ENCODE measurements around the gene NYAP2. TPM values are rescaled to one million over a fixed set of nuclear protein-coding genes. Genes with fewer than 3 reads are reported as not detected.

The NYAP2 gene
- polyA plus RNA-seq, 6 donors from 2014 or later = not detected

DNA sequence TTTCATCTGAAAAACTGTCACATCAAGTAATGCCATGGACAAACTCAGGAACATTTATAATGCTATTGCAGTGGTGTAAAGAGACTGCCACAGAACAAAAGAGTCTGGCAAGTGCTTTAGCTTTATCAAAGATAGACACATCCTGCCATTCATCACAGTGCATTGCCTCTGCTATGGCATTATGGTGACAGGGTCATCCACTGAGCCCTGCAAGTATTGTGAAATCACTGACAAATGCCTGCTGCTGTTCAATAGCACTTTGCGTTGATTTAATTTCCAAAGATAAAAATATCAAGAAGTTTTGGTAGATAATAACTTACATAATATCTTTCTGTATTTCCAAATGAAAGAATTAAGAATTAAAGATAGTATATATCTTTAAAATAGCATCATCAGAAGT lies 38.7 kb downstream of the NYAP2 start:
- peaks cover 0 to 9% (median 0%) of the 10 kb centered on the region in 7 donors for H3K9me3 Mint-ChIP-seq
- DNase-seq (no peak), ATAC-seq (ENCODE audit: low read depth in 2 of 2) (no peak)
- no peak overlapping the region for H3K4me3 Mint-ChIP-seq
- no peaks in the 10 kb centered on the region for H3K36me3 Mint-ChIP-seq
- H3K27ac Mint-ChIP-seq = no peak overlapping the region
- no peaks in the 10 kb centered on the region for H3K4me1 Mint-ChIP-seq
- H3K27me3 Mint-ChIP-seq = peaks cover 3 to 29% (median 11%) of the 10 kb centered on the region in 3 donors

DNA sequence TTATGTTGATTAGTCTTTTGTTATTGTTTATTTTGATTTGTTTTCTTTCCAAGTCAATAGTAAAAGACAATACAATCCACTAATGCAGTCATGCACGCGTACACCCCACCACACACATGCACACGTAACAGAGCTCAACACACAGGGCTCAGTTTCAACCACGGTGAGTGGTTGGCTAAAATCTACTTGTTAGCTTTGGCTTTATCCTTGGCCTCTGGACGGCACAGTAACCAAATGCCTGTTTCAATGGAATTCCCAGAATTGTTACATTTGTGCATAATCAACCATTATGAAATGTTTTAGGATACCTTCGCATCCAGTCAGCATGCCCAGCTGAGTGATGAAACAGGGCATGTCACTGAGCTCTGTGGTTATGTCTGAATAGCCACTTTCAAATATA lies 53.2 kb downstream of the NYAP2 start:
- Mint-ChIP-seq H3K27me3 (peaks cover 0 to 9% (median 4%) of the 10 kb centered on the region in 3 donors), H3K4me3 (no peak overlapping the region), H3K27ac (no peak overlapping the region), H3K4me1 (no peaks in the 10 kb centered on the region), H3K36me3 (no peaks in the 10 kb centered on the region), H3K9me3 (no peaks in the 10 kb centered on the region)
- ATAC-seq (ENCODE audit: low read depth in 2 of 2) = no peak
- DNase-seq = no peak

DNA sequence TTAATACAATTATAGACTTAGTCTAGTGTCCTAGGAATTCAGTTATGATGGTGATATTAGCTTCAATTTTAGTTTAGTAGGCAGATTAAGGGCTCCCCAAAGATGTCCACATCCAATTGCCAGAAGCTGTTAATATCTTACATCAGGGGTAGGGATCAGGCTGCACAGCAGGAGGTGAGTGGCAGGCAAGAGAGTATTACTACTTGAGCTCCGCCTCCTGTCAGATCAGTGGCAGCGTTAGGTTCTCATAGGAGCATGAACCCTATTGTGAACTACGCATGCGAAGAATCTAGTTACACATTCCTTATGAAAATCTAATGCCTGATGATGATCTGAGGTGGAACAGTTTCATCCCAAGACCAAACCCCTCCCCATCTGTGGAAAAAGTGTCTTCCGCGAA lies 54.9 kb downstream of the NYAP2 start:
- Mint-ChIP-seq H3K27me3 (peaks cover 0 to 5% (median 4%) of the 10 kb centered on the region in 3 donors), H3K9me3 (no peaks in the 10 kb centered on the region), H3K36me3 (no peaks in the 10 kb centered on the region), H3K27ac (no peak overlapping the region), H3K4me1 (no peaks in the 10 kb centered on the region), H3K4me3 (no peak overlapping the region)
- ATAC-seq (ENCODE audit: low read depth in 2 of 2) = no peak
- DNase-seq = no peak

DNA sequence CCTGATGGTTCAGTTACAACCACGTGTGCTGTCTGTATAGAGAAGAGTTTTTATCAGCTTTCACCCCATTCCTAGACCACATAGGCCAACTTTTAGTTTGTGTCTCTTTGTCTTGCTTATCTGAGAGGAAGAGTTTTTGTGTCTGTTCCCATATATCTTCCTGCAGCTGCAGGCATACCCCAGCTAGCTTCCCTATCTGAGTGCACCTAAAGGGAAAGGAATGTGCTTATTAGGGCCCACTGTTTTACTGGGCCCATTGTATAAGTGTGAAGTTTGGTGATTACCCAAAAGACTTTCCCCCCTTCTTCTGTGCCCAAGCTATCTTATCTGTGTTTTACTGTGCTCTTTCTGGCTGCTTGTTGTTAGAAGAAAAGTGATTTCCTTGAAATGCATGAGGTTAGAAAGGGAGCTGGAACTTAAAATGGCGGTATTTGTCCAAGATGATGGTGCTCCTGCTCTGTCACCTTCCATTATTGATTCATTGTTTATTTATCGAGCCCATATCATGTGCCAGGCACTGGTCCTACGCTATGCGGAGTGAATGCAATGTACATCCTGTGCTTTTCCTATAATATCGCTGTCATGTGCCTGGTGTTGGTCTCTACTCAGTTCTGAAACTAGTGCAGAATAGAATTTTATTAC lies 57.2 kb downstream of the NYAP2 start:
- Mint-ChIP-seq H3K4me1 (no peaks in the 10 kb centered on the region), H3K4me3 (no peak overlapping the region), H3K36me3 (no peaks in the 10 kb centered on the region), H3K27me3 (peaks cover 0 to 5% (median 4%) of the 10 kb centered on the region in 3 donors), H3K27ac (peak overlapping the region in 1 of 6 donors; percentile 33), H3K9me3 (no peaks in the 10 kb centered on the region)
- ATAC-seq (ENCODE audit: low read depth in 2 of 2) (no peak), DNase-seq (no peak)

DNA sequence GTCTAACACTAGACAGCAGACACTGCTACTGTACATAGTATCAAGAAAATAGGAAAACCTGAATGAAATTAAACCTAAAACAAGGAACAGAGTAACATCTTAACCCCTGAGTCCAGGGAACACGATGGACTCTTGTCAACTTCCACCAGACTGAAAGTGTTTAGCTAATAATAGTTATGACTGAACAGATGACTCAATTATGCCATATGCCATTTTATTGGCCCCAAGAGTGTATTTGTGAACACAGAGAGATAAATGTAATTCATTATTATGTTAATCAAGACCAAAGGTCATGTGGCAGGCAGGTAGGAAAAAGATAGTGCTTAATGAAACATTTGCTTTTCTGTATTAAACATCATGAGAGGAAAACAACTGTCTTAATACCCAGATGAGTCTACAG lies 58.0 kb downstream of the NYAP2 start:
- H3K27me3 Mint-ChIP-seq = peaks cover 0 to 5% (median 4%) of the 10 kb centered on the region in 3 donors
- H3K27ac Mint-ChIP-seq = no peak overlapping the region
- no peaks in the 10 kb centered on the region for H3K36me3 Mint-ChIP-seq
- no peaks in the 10 kb centered on the region for H3K9me3 Mint-ChIP-seq
- H3K4me3 Mint-ChIP-seq = no peak overlapping the region
- H3K4me1 Mint-ChIP-seq = no peaks in the 10 kb centered on the region
- no peak for DNase-seq
- ATAC-seq (ENCODE audit: low read depth in 2 of 2) = no peak

DNA sequence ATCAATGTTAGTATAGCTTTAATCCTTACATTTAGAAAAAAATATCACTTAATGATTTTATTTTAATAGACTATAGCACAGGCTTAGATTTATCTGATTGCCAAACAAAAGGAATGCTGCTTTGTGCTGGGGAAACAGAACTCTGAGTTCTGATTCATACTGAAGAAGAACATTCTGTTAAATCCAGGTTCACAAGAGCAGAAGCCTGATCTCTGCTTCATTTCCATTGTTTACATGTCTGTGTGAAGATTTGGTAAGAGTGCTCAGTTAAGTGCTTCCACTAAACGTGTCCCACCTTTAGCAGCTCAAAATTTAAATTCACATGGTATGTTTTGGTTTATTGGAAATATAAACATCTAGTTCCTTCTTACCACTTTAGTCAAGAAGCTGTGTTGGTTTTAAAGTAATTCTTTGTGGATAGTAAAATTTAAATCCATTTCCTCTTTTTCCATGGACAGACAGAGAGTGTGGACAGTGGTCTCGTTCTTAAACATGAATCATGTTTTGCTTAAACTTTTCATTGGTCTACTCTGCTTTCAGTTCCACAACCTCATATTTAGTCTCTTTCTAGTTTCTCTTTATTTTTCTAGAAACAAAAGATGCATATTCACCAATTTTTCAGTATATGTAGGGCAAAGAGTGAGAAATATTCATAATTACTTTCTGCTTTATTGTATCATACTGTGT lies 59.1 kb downstream of the NYAP2 start:
- Mint-ChIP-seq H3K27ac (no peak overlapping the region), H3K36me3 (no peaks in the 10 kb centered on the region), H3K27me3 (peaks cover 0 to 5% (median 4%) of the 10 kb centered on the region in 3 donors), H3K9me3 (no peaks in the 10 kb centered on the region), H3K4me3 (no peak overlapping the region), H3K4me1 (no peaks in the 10 kb centered on the region)
- ATAC-seq (ENCODE audit: low read depth in 2 of 2) = no peak
- no peak for DNase-seq

DNA sequence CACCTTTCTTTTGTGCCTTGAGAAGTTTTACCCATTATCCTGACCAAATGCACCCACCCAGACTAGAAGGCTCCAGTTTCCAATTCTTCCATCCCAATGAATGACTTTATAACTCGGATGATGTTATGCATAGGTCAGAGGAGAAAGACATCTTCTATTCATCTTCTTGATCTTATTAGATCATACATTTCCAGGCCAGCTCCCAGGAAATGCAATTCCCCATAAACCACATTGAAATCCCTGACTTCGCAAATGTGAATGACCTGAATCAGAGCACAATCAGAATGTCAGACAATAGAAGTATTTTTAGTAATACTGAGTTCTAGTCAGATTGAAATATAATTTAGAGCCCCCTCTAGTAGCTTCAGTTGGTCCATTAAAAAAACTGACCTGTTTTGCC lies 62.9 kb downstream of the NYAP2 start:
- no peaks in the 10 kb centered on the region for H3K27me3 Mint-ChIP-seq
- DNase-seq (no peak), ATAC-seq (ENCODE audit: low read depth in 2 of 2) (no peak)
- no peak overlapping the region for H3K27ac Mint-ChIP-seq
- H3K36me3 Mint-ChIP-seq = no peaks in the 10 kb centered on the region
- H3K9me3 Mint-ChIP-seq = no peaks in the 10 kb centered on the region
- peaks cover 8 to 14% (median 8%) of the 10 kb centered on the region in 3 donors for H3K4me1 Mint-ChIP-seq
- no peak overlapping the region for H3K4me3 Mint-ChIP-seq

DNA sequence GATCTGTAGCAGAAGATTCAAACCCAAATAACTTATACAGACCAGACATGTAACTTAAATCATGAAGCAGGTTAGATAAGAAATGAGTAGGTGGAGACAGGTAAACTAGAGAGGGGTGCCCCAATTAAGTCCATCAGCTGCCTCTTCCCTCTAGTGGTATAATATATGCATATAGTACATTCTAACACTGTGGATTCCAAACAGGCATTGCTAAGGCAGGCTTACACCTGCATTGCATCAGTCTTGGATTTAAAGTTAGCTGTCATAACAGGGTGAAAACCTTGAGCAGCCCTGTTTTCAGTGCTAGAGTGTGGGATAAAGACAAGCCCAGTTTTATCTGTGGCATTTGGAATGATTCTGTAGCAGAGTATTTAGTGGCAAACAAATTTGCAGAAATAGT lies 63.4 kb downstream of the NYAP2 start:
- Mint-ChIP-seq H3K27ac (no peak overlapping the region), H3K4me3 (no peak overlapping the region), H3K27me3 (no peaks in the 10 kb centered on the region), H3K4me1 (peaks cover 8 to 14% (median 8%) of the 10 kb centered on the region in 3 donors), H3K36me3 (no peaks in the 10 kb centered on the region), H3K9me3 (no peaks in the 10 kb centered on the region)
- DNase-seq = no peak
- ATAC-seq (ENCODE audit: low read depth in 2 of 2) = no peak

DNA sequence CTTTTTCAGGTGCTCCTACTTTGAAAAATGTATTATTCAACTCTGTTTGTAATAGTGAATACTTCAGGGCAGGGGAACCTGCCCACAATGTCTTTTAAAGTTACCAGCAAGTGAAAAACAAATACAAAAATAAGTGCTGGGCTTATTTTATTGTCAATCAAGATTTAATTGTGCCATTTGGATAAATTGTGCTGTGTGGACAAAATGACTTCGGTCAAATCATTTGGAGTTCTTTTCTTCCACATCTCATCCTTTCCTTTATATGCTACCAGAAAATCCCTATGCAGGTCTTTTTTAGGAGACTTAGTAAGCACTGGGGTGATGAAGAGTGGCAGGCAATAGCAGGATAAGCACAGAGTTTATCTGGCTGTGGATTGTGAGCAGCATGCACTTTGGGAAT lies 63.9 kb downstream of the NYAP2 start:
- DNase-seq = no peak
- Mint-ChIP-seq H3K27ac (peak overlapping the region in 1 of 6 donors; percentile 60), H3K4me1 (peaks cover 8 to 14% (median 8%) of the 10 kb centered on the region in 3 donors), H3K36me3 (no peaks in the 10 kb centered on the region), H3K9me3 (no peaks in the 10 kb centered on the region), H3K27me3 (no peaks in the 10 kb centered on the region), H3K4me3 (peak overlapping the region in 1 of 8 donors; percentile 49)
- no peak for ATAC-seq (ENCODE audit: low read depth in 2 of 2)

DNA sequence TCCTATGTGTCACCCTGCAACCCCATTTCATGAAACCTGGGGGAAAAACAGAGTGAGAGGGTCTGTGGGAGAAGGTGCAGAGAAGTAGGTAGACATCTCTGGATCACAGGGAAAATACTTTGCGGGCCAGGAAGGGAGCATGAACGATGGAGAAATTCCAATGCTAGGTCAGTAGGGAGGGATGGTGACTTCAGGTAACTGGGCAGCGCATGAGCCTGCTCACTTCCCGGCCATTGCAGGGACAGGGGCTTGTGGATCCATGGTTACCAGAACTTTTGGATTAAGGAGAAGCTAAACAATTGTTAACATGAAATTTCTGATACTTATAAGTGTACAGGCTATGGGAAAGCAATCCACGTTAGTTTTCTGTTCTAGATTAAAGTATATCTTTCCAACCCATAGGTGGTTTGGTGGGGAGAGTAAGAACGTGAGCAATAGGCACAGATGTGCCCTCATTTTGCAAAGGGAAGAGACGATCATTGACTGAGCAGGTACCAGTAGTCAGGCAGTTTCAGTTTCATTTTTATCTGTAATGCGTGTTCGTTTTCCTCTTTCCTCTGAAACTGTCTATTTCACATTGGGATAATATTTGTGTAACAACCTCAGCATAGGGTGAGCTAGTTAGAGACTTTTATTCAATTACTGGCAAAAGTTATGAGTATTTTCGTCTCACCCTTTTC lies 65.0 kb downstream of the NYAP2 start:
- no peaks in the 10 kb centered on the region for H3K36me3 Mint-ChIP-seq
- H3K9me3 Mint-ChIP-seq = no peaks in the 10 kb centered on the region
- H3K4me3 Mint-ChIP-seq = peak overlapping the region; percentile 45 to 84 (median 74)
- H3K27me3 Mint-ChIP-seq = no peaks in the 10 kb centered on the region
- ATAC-seq (ENCODE audit: low read depth in 2 of 2) = peak in 1 of 2 donors; percentile 56
- DNase-seq = no peak
- peak overlapping the region in 3 of 6 donors; percentile 42 to 80 (median 69) for H3K27ac Mint-ChIP-seq
- peaks cover 8 to 14% (median 8%) of the 10 kb centered on the region in 3 donors for H3K4me1 Mint-ChIP-seq

DNA sequence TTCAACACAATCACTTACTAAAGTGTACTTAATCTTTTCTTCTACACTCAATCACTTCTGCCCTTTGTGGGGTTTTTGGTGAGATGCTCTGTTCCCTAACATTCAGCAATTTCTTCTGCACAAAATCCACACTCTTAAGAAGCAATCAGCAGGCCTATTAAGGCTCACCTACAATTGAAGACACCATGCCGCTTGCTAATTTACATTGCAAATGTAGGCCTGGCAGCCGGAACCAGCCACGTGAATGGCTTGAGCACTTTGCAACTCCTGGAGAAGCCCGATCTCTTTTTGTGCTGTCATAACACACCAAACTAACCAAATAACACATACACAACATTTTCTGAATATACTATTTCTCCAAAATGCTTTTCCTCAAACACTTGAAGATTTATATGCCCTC lies 66.3 kb downstream of the NYAP2 start:
- peaks cover 8 to 14% (median 8%) of the 10 kb centered on the region in 3 donors for H3K4me1 Mint-ChIP-seq
- no peaks in the 10 kb centered on the region for H3K27me3 Mint-ChIP-seq

DNA sequence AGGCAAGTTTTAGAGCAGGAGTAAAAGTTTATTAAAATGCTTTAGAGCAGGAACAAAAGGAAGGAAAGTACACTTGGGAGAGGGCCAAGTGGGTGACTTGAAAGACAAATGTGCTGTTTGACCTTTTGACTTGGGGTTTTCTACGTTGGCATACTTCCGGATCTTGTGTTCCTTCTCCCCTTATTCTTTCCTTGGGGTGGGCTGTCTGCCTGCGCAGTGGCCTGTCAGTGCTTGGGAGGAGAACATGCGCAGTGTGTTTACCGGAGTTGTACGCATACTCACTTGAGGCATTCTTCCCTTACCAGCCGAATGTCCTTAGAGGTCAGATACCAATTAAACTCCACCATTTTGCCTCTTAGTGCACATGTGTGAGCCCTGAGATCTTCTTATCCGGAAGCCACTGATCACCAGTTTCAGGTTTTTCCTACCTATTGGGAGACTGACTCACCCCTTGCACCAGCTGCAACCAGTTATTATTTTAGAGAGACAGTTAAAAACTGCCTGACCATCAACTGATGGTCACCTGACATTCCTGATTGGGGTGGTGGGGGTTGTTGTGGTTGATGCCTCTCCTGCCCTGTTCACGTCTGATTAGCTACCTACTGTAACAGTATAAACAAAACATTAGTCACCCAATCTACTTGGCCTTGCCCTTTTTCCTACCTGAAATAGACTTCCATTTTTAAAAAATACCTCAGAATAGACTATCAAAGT lies 67.5 kb downstream of the NYAP2 start:
- no peaks in the 10 kb centered on the region for H3K36me3 Mint-ChIP-seq
- H3K27ac Mint-ChIP-seq = peak overlapping the region in 2 of 6 donors; percentile 16 to 59
- ATAC-seq (ENCODE audit: low read depth in 2 of 2) (no peak), DNase-seq (no peak)
- peaks cover 8 to 14% (median 8%) of the 10 kb centered on the region in 3 donors for H3K4me1 Mint-ChIP-seq
- H3K4me3 Mint-ChIP-seq = no peak overlapping the region
- H3K9me3 Mint-ChIP-seq = no peaks in the 10 kb centered on the region
- H3K27me3 Mint-ChIP-seq = no peaks in the 10 kb centered on the region

More for the DNA sequence above, 66.3 kb downstream of the NYAP2 start:
- Mint-ChIP-seq H3K36me3 (no peaks in the 10 kb centered on the region), H3K27ac (no peak overlapping the region), H3K4me3 (no peak overlapping the region), H3K9me3 (no peaks in the 10 kb centered on the region)
- DNase-seq (no peak), ATAC-seq (ENCODE audit: low read depth in 2 of 2) (no peak)

DNA sequence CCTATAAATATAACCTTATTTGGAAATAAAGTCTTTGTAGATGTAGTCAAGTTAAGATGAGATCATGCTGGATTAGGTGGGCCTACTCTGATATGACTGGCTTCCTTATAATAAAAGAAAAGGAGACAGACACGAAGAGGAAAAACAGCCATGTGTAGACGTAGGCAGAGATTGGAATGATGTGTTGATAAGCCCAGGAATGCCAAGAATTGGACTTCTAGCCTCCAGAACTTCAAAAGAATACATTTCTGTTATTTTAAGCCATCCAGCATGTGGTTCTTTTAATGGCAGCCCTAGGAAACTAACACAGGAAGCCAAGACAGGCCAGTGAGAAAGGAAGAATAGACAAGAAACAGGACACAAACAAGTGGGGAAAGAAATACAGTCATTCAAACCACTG lies 68.6 kb downstream of the NYAP2 start:
- Mint-ChIP-seq H3K36me3 (no peaks in the 10 kb centered on the region), H3K27me3 (no peaks in the 10 kb centered on the region), H3K4me1 (peaks cover 8 to 14% (median 8%) of the 10 kb centered on the region in 3 donors), H3K9me3 (no peaks in the 10 kb centered on the region), H3K27ac (no peak overlapping the region), H3K4me3 (no peak overlapping the region)
- ATAC-seq (ENCODE audit: low read depth in 2 of 2) (no peak), DNase-seq (no peak)
